ENCODE results near the gene SCGB2A2.

The SCGB2A2 gene

DNA sequence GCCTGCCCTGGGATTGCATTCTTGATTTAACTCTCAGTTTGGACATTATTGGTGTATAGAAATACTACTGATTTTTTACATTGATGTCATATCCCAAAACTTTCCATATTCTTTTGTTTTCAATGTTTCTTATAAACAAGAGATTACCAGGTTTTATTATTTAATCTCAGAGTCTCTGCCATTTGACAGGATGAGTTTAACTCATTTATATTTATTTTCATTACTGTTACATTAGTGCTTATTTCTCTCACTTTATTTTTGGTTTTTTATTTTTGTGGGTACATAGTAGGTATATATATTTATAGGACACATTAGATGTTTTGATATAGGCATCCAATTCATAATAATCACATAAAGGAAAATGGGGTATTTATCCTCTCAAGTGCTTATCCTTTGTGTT, 38.0 kb downstream of the SCGB2A2 start:
- DNase-seq: no peak

- no peak for DNase-seq
These were observed 40.0 kb downstream of the SCGB2A2 start for GRCh38 chr11:62309991-62310390.

DNA sequence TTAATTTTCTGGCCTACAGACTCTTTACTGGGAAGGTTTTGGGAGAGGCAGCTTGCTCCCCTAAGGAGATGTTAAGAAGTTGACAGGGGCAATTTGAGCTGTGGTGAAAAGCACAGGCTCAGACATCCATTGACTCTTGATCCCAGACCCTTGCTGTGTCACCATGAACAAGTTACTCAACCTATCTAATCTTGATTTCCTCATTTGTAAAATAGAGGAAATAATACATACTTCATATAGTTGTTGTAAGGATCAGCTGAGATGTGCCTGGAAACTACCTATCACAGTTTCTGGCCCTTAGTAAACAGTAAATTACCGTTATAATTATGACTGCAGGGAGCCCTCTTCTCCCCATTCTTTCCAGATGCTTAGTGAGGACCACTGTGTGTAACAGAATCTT, 45.5 kb downstream of the SCGB2A2 start:
- no peak for DNase-seq

- DNase-seq: no peak
These were observed 52.6 kb downstream of the SCGB2A2 start for GRCh38 chr11:62322524-62322923.

Measured in activated effector memory CD4-positive, alpha-beta T cell treated with anti-CD3 and anti-CD28 coated beads, Interleukin-2, amount 50 U/mL, for 16 hours (primary cell).